ENCODE data around the gene PTPRJ. TPM values are rescaled to one million over a fixed set of nuclear protein-coding genes. Genes with fewer than 3 reads are reported as not detected.

PTPRJ gene
- total and polyA plus RNA-seq, 2 donors (not counting 1 experiment from before 2014, with no cell fraction given): 11.2 to 20.0 TPM

GRCh38 chr11:48055292-48056132, 75.2 kb downstream of the PTPRJ start:
- Histone ChIP-seq H3K27me3 (replicated peaks in 1 of 4; ENCODE audit: control extremely low read depth in 1 of 4, control insufficient read depth in 3 of 4, insufficient read depth in 4 of 4, low read length in 3 of 4) (no peaks in the 10 kb centered on the region), H3K9me3 (ENCODE audit: control extremely low read depth in 1 of 3, control insufficient read depth in 2 of 3, insufficient read depth in 1 of 3, low read length in 2 of 3) (no peaks in the 10 kb centered on the region), H3K4me2 (replicated peaks; ENCODE audit: low read depth, low read length, poor library complexity, severe bottlenecking) (peak overlapping the region; percentile 69), H3K27ac (ENCODE audit: low read length in 2 of 2) (no peak overlapping the region), H3K36me3 (replicated peaks in 1 of 2; ENCODE audit: control extremely low read depth in 1 of 2, control insufficient read depth in 1 of 2, extremely low read depth in 1 of 2, insufficient read depth in 2 of 2, low read length in 1 of 2) (no peaks in the 10 kb centered on the region), H3K79me2 (ENCODE audit: control insufficient read depth, insufficient read depth, low read length) (peaks cover 92% of the 10 kb centered on the region), H2AFZ (ENCODE audit: insufficient read depth, low read depth, low read length, poor library complexity, severe bottlenecking) (no peak overlapping the region), H3K4me3 (ENCODE audit: control extremely low read depth in 1 of 5, extremely low read depth in 1 of 5, insufficient read depth in 1 of 5, low read depth in 2 of 5, low read length in 4 of 5) (peak overlapping the region in 4 of 5 experiments; percentile 24 to 31 (median 27)), H4K20me1 (ENCODE audit: control insufficient read depth, insufficient read depth, low read length, poor library complexity, severe bottlenecking) (peaks cover 55% of the 10 kb centered on the region), H3K4me1 (ENCODE audit: control insufficient read depth in 2 of 2, insufficient read depth in 2 of 2, low read length in 2 of 2) (peaks cover 70 to 76% of the 10 kb centered on the region in 2 donors), H3K9ac (ENCODE audit: low read length) (peak overlapping the region; percentile 27)
- CTCF ChIA-PET: interaction anchor here (1.4 to 1.6 kb wide), 2 partner anchors 31 to 52 kb away, joined by 3 to 9 read pairs; no protein-coding TSS in a partner anchor
- Mint-ChIP-seq H3K4me1 (peaks cover 75% of the 10 kb centered on the region), H3K9me3 (ENCODE audit: insufficient read depth) (no peaks in the 10 kb centered on the region), H3K4me3 (peak overlapping the region; percentile 77), H3K27me3 (no peaks in the 10 kb centered on the region), H3K27ac (peak overlapping the region; percentile 27)
- intact Hi-C loops (cut with micrococcal nuclease): loop anchor here (2.0 to 10.0 kb wide), 3 partner anchors 13 to 49 kb away; no protein-coding TSS in a partner anchor
- DNase-seq: peak; percentile 49
- POLR2A ChIA-PET: interaction anchor here (0.6 to 1.1 kb wide), 3 partner anchors 52 to 434 kb away, joined by 3 to 5 read pairs (median 4); no protein-coding TSS in a partner anchor
- WGBS (ENCODE audit: insufficient coverage): 26% methylated on average over 11 of the region's 12 CpGs
- TF ChIP-seq EZH2 (IDR thresholded peaks at IDR 0.05; ENCODE audit: borderline replicate concordance, insufficient read depth, low read depth, low read length, poor library complexity, severe bottlenecking): no peak
- TF ChIP-seq CTCF (IDR thresholded peaks at IDR 0.05): no peak
- peak; percentile 62 for ATAC-seq (ENCODE audit: low read depth)
